GM12878 (cell line): ENCODE data around the gene OPRD1. TPM values are rescaled to one million over a fixed set of nuclear protein-coding genes. Genes with fewer than 3 reads are reported as not detected.
A peak's percentile ranks its signal among the peaks of the same experiment; 100 is the strongest.

Source experiments
- IKZF1 ChIP-seq: fragments of 450-650 bp; conservative IDR thresholded peaks from 2 replicates; pipeline ENCODE4 v1.6.1; 2017; ENCODE audit warnings: antibody characterized with exemption, mild to moderate bottlenecking
- IRF3 ChIP-seq: fragments of 450-650 bp; IDR thresholded peaks from 2 replicates; pipeline ENCODE4 v1.6.1; 2014; ENCODE audit warnings: mild to moderate bottlenecking
- NFXL1 ChIP-seq: fragments of 450-650 bp; IDR thresholded peaks from 2 replicates; pipeline ENCODE4 v1.6.1; 2017; ENCODE audit warnings: antibody characterized with exemption, mild to moderate bottlenecking, borderline replicate concordance
- NKRF ChIP-seq: fragments of 450-650 bp; conservative IDR thresholded peaks from 2 replicates; pipeline ENCODE4 v1.6.1; 2017; ENCODE audit warnings: mild to moderate bottlenecking, moderate library complexity
- RB1 ChIP-seq: fragments of 450-650 bp; formaldehyde crosslinking; IDR thresholded peaks from 2 replicates; pipeline ENCODE4 v1.6.1; 2017; ENCODE audit warnings: mild to moderate bottlenecking, borderline replicate concordance
- RELA ChIP-seq: fragments of 450-650 bp; IDR thresholded peaks from 2 replicates; pipeline ENCODE4 v1.8.0; 2014; ENCODE audit warnings: borderline replicate concordance; ENCODE audit not compliant: partially characterized antibody
- SMARCA5 ChIP-seq: fragments of 450-650 bp; IDR thresholded peaks from 2 replicates; pipeline ENCODE4 v1.6.1; 2017; ENCODE audit warnings: mild to moderate bottlenecking
- SP1 ChIP-seq: IDR thresholded peaks from one replicate; pipeline ENCODE4 v1.6.1; 2011; ENCODE audit warnings: low read depth, low read length
- TARDBP ChIP-seq: IDR thresholded peaks from 2 replicates; pipeline ENCODE4 v1.6.1; 2016; ENCODE audit warnings: borderline replicate concordance
- TCF3 ChIP-seq: IDR thresholded peaks from 2 replicates; pipeline ENCODE4 v1.6.1; 2012; ENCODE audit warnings: low read depth, mild to moderate bottlenecking, low read length, borderline replicate concordance; ENCODE audit not compliant: insufficient read depth
- TCF7 ChIP-seq: IDR thresholded peaks from 2 replicates; pipeline ENCODE4 v1.6.1; 2014; ENCODE audit warnings: antibody characterized with exemption, borderline replicate concordance
- WRNIP1 ChIP-seq: IDR thresholded peaks from 2 replicates; pipeline ENCODE4 v1.6.1; 2011; ENCODE audit warnings: low read depth, low read length, improper control_type of control experiment, borderline replicate concordance
- polyA plus RNA-seq, 11 experiments: library from polyadenylated mRNA; depleted of rRNA in 4 of 11; unstranded in 6 of 11; stranded (reverse) in 5 of 11; fragments of >200 nt; fragmentation: Nextera tagmentation in 4 of 11; fragmentation: Illumina TruSeq in 1 of 11; extraction: Ambion mirVana in 4 of 11; extraction: Trizol in 1 of 11; gene quantifications; 1 replicate in 1 of 11; 2 replicates in 10 of 11; pipeline versions ENCODE4 v1.2.1 to v1.2.3, GENCODE V29; 2011 to 2016; ENCODE audit warnings: inconsistent platforms in 2 of 11, missing spikeins in 2 of 11, low read depth in 1 of 11
- total RNA-seq, 4 experiments: library from RNA; depleted of rRNA in 3 of 4; stranded (reverse); fragments of >200 nt in 3 of 4; fragmentation: Illumina TruSeq in 1 of 4; extraction: Trizol in 1 of 4; gene quantifications; 2 replicates each; pipeline versions ENCODE4 v1.2.1 to v1.2.3, GENCODE V29; 2013 to 2021

OPRD1 gene
- total and polyA plus RNA-seq, 10 of the 15 experiments (the other 5 are each of a cell fraction or from before 2014, with no cell fraction given): 0.02 TPM; not detected in 8

GRCh38 chr1:28914228-28915030 lies 102.5 kb downstream of the OPRD1 start, which contains the start of gene EPB41 (continued):
- TF ChIP-seq NKRF (peak; percentile 96), NFXL1 (0 out of 2 replicates have a peak, but pooled peaks have one; percentile 41), SMARCA5 (peak; percentile 81; the same call in 1 of the 2 replicates), SP1 (peak; percentile 53), TCF3 (no peak), TARDBP (0 out of 2 replicates have a peak, but pooled peaks have one; percentile 21), IKZF1 (peak; percentile 77), RB1 (peak; percentile 75; the same call in 1 of the 2 replicates), WRNIP1 (no peak), RELA (no peak), TCF7 (no peak), IRF3 (0 out of 2 replicates have a peak, but pooled peaks have one; percentile 13)
